Measurements from ENCODE around the gene UBE2E3.

Gene UBE2E3

GRCh38 chr2:180971811-180972210 lies 8.6 kb upstream of the UBE2E3 start:
- DNase-seq (ENCODE audit: low read depth, low spot score) = no peak
- H3K4me3 ChIP-seq (ENCODE audit: low read length) = no peak overlapping the region

- no peak for DNase-seq (ENCODE audit: low read depth, low spot score)
- no peak overlapping the region for H3K4me3 ChIP-seq (ENCODE audit: low read length)
Observed at GRCh38 chr2:180975585-180975984, 4.8 kb upstream of the UBE2E3 start.

- H3K4me3 ChIP-seq (ENCODE audit: low read length) = no peak overlapping the region
- no peak for DNase-seq (ENCODE audit: low read depth, low spot score)
Observed at GRCh38 chr2:180978903-180979748, 1.3 kb upstream of the UBE2E3 start.

GRCh38 chr2:180979749-180980105 lies 678 bp upstream of the UBE2E3 start:
- peak overlapping the region; percentile 89 for H3K4me3 ChIP-seq (ENCODE audit: low read length)
- DNase-seq (ENCODE audit: low read depth, low spot score) = no peak

GRCh38 chr2:180980943-180981911 lies 822 bp downstream of the UBE2E3 start:
- no peak for DNase-seq (ENCODE audit: low read depth, low spot score)
- H3K4me3 ChIP-seq (ENCODE audit: low read length) = peak overlapping the region; percentile 89

GRCh38 chr2:180983468-180984242 lies 3.2 kb downstream of the UBE2E3 start:
- H3K4me3 ChIP-seq (ENCODE audit: low read length) = no peak overlapping the region
- peak; percentile 66 for DNase-seq (ENCODE audit: low read depth, low spot score)

- H3K4me3 ChIP-seq (ENCODE audit: low read length) = no peak overlapping the region
- DNase-seq (ENCODE audit: low read depth, low spot score) = no peak
Observed at GRCh38 chr2:180985771-180986395, 5.5 kb downstream of the UBE2E3 start.

- H3K4me3 ChIP-seq (ENCODE audit: low read length) = no peak overlapping the region
- no peak for DNase-seq (ENCODE audit: low read depth, low spot score)
Observed at GRCh38 chr2:180987146-180987545, 6.7 kb downstream of the UBE2E3 start.

- no peak overlapping the region for H3K4me3 ChIP-seq (ENCODE audit: low read length)
- DNase-seq (ENCODE audit: low read depth, low spot score) = no peak
Observed at GRCh38 chr2:180990337-180990736, 9.9 kb downstream of the UBE2E3 start.

GRCh38 chr2:180990794-180991193 lies 10.4 kb downstream of the UBE2E3 start:
- no peak overlapping the region for H3K4me3 ChIP-seq (ENCODE audit: low read length)
- DNase-seq (ENCODE audit: low read depth, low spot score) = no peak

GRCh38 chr2:180991361-180991760 lies 11.0 kb downstream of the UBE2E3 start:
- H3K4me3 ChIP-seq (ENCODE audit: low read length) = no peak overlapping the region
- DNase-seq (ENCODE audit: low read depth, low spot score) = no peak

- H3K4me3 ChIP-seq (ENCODE audit: low read length) = no peak overlapping the region
- no peak for DNase-seq (ENCODE audit: low read depth, low spot score)
Observed at GRCh38 chr2:180991820-180992219, 11.4 kb downstream of the UBE2E3 start.

- H3K4me3 ChIP-seq (ENCODE audit: low read length) = no peak overlapping the region
- DNase-seq (ENCODE audit: low read depth, low spot score) = no peak
Observed at GRCh38 chr2:180992994-180993393, 12.6 kb downstream of the UBE2E3 start.

- no peak for DNase-seq (ENCODE audit: low read depth, low spot score)
Observed at GRCh38 chr2:180999274-180999964, 19.0 kb downstream of the UBE2E3 start.

GRCh38 chr2:181004647-181005325 lies 24.4 kb downstream of the UBE2E3 start:
- no peak for DNase-seq (ENCODE audit: low read depth, low spot score)
- no peak overlapping the region for H3K4me3 ChIP-seq (ENCODE audit: low read length)

More at GRCh38 chr2:180999274-180999964, 19.0 kb downstream of the UBE2E3 start:
- H3K4me3 ChIP-seq (ENCODE audit: low read length) = no peak overlapping the region

GRCh38 chr2:181005326-181005655 lies 24.9 kb downstream of the UBE2E3 start:
- H3K4me3 ChIP-seq (ENCODE audit: low read length) = no peak overlapping the region
- DNase-seq (ENCODE audit: low read depth, low spot score) = no peak

- no peak for DNase-seq (ENCODE audit: low read depth, low spot score)
- H3K4me3 ChIP-seq (ENCODE audit: low read length) = no peak overlapping the region
Observed at GRCh38 chr2:181005809-181006208, 25.4 kb downstream of the UBE2E3 start.

Measured in Jurkat, Clone E6-1 (cell line).